PC-9 (cell line): Measurements from ENCODE around the gene SCIN.

ENCODE experiments used
- EZH2 ChIP-seq: fragments of 200-600 bp; sonication (generic); IDR thresholded peaks from 2 replicates; pipeline ENCODE4 v1.8.0; 2017; ENCODE audit warnings: antibody characterized with exemption, low read depth
- TF ChIP-seq, protein P1 (sequence below): fragments of 200-600 bp; sonication (generic); conservative IDR thresholded peaks from 2 replicates; pipeline ENCODE4 v1.6.1; 2017; ENCODE audit warnings: mixed run types, antibody characterized with exemption, mild to moderate bottlenecking, moderate library complexity

DNA sequence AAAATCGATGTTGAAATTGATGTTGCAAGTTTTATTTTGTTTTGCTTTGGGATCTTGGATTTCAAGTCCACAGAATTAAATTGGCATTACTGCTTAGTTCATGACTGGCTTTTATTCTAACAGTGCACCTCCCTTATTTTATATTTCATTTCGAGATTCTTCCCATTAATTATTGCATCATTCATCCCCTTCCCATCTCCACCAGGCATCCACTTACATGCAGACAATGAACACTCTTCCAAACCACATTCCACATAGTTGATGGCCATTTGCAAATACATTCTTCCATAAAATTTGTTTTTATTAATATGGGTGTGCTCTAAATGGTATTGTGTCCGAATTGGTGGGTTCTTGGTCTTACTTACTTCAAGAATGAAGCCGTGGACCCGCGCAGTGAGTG is 15.6 kb upstream of the SCIN start:
- TF ChIP-seq, protein P1, sequence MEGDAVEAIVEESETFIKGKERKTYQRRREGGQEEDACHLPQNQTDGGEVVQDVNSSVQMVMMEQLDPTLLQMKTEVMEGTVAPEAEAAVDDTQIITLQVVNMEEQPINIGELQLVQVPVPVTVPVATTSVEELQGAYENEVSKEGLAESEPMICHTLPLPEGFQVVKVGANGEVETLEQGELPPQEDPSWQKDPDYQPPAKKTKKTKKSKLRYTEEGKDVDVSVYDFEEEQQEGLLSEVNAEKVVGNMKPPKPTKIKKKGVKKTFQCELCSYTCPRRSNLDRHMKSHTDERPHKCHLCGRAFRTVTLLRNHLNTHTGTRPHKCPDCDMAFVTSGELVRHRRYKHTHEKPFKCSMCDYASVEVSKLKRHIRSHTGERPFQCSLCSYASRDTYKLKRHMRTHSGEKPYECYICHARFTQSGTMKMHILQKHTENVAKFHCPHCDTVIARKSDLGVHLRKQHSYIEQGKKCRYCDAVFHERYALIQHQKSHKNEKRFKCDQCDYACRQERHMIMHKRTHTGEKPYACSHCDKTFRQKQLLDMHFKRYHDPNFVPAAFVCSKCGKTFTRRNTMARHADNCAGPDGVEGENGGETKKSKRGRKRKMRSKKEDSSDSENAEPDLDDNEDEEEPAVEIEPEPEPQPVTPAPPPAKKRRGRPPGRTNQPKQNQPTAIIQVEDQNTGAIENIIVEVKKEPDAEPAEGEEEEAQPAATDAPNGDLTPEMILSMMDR, result no peak
- no peak for TF ChIP-seq EZH2
